ENCODE data around the gene APBA2. TPM values are rescaled to one million over a fixed set of nuclear protein-coding genes. Genes with fewer than 3 reads are reported as not detected.

APBA2 gene
- polyA plus RNA-seq, 1 donor = 3.5 TPM

- Histone ChIP-seq H3K27me3 (ENCODE audit: control insufficient read depth, insufficient read depth, low read length) (no peaks in the 10 kb centered on the region), H3K27ac (ENCODE audit: low read length) (no peak overlapping the region), H3K4me1 (ENCODE audit: control insufficient read depth, insufficient read depth, low read length) (no peaks in the 10 kb centered on the region), H3K9me3 (ENCODE audit: control insufficient read depth, low read depth, low read length) (no peaks in the 10 kb centered on the region), H3K4me3 (ENCODE audit: low read length) (no peak overlapping the region), H3K36me3 (ENCODE audit: control insufficient read depth, insufficient read depth, low read length) (no peaks in the 10 kb centered on the region)
- no peak for DNase-seq
- 93% methylated on average over 2 of the region's 7 CpGs for WGBS (ENCODE audit: insufficient coverage, low lambda C conversion rate)
Observed at GRCh38 chr15:28974142-28974541, 88.4 kb downstream of the APBA2 start.

- H3K36me3 ChIP-seq (ENCODE audit: control insufficient read depth, insufficient read depth, low read length) = no peaks in the 10 kb centered on the region
- no CpG with 5 or more reads among the region's 2 CpGs for WGBS (ENCODE audit: insufficient coverage, low lambda C conversion rate)
- no peaks in the 10 kb centered on the region for H3K27me3 ChIP-seq (ENCODE audit: control insufficient read depth, insufficient read depth, low read length)
- no peak overlapping the region for H3K4me3 ChIP-seq (ENCODE audit: low read length)
- no peak overlapping the region for H3K27ac ChIP-seq (ENCODE audit: low read length)
- DNase-seq = no peak
- no peaks in the 10 kb centered on the region for H3K4me1 ChIP-seq (ENCODE audit: control insufficient read depth, insufficient read depth, low read length)
- H3K9me3 ChIP-seq (ENCODE audit: control insufficient read depth, low read depth, low read length) = no peaks in the 10 kb centered on the region
Observed at GRCh38 chr15:28975766-28976179, 90.0 kb downstream of the APBA2 start.

GRCh38 chr15:28977377-28978010 lies 91.7 kb downstream of the APBA2 start:
- Histone ChIP-seq H3K4me3 (ENCODE audit: low read length) (no peak overlapping the region), H3K27me3 (ENCODE audit: control insufficient read depth, insufficient read depth, low read length) (no peaks in the 10 kb centered on the region), H3K9me3 (ENCODE audit: control insufficient read depth, low read depth, low read length) (no peaks in the 10 kb centered on the region), H3K4me1 (ENCODE audit: control insufficient read depth, insufficient read depth, low read length) (no peaks in the 10 kb centered on the region), H3K27ac (ENCODE audit: low read length) (no peak overlapping the region), H3K36me3 (ENCODE audit: control insufficient read depth, insufficient read depth, low read length) (no peaks in the 10 kb centered on the region)
- no peak for DNase-seq
- WGBS (ENCODE audit: insufficient coverage, low lambda C conversion rate) = no CpG with 5 or more reads among the region's 6 CpGs

- Histone ChIP-seq H3K36me3 (ENCODE audit: control insufficient read depth, insufficient read depth, low read length) (no peaks in the 10 kb centered on the region), H3K9me3 (ENCODE audit: control insufficient read depth, low read depth, low read length) (no peaks in the 10 kb centered on the region)
- no CpG with 5 or more reads among the region's 7 CpGs for WGBS (ENCODE audit: insufficient coverage, low lambda C conversion rate)
Observed at GRCh38 chr15:28978011-28978378, 92.2 kb downstream of the APBA2 start.

GRCh38 chr15:28978661-28979060 lies 92.9 kb downstream of the APBA2 start:
- Histone ChIP-seq H3K4me3 (ENCODE audit: low read length) (no peak overlapping the region), H3K27ac (ENCODE audit: low read length) (no peak overlapping the region), H3K9me3 (ENCODE audit: control insufficient read depth, low read depth, low read length) (no peaks in the 10 kb centered on the region), H3K4me1 (ENCODE audit: control insufficient read depth, insufficient read depth, low read length) (no peaks in the 10 kb centered on the region), H3K27me3 (ENCODE audit: control insufficient read depth, insufficient read depth, low read length) (no peaks in the 10 kb centered on the region), H3K36me3 (ENCODE audit: control insufficient read depth, insufficient read depth, low read length) (no peaks in the 10 kb centered on the region)
- no peak for DNase-seq
- no CpG with 5 or more reads among the region's 3 CpGs for WGBS (ENCODE audit: insufficient coverage, low lambda C conversion rate)

More at GRCh38 chr15:28978011-28978378, 92.2 kb downstream of the APBA2 start:
- DNase-seq = no peak
- no peak overlapping the region for H3K4me3 ChIP-seq (ENCODE audit: low read length)
- no peak overlapping the region for H3K27ac ChIP-seq (ENCODE audit: low read length)
- no peaks in the 10 kb centered on the region for H3K27me3 ChIP-seq (ENCODE audit: control insufficient read depth, insufficient read depth, low read length)
- no peaks in the 10 kb centered on the region for H3K4me1 ChIP-seq (ENCODE audit: control insufficient read depth, insufficient read depth, low read length)

GRCh38 chr15:28979208-28979841 lies 93.6 kb downstream of the APBA2 start:
- Histone ChIP-seq H3K36me3 (ENCODE audit: control insufficient read depth, insufficient read depth, low read length) (no peaks in the 10 kb centered on the region), H3K9me3 (ENCODE audit: control insufficient read depth, low read depth, low read length) (no peaks in the 10 kb centered on the region), H3K27ac (ENCODE audit: low read length) (no peak overlapping the region), H3K4me3 (ENCODE audit: low read length) (no peak overlapping the region), H3K27me3 (ENCODE audit: control insufficient read depth, insufficient read depth, low read length) (no peaks in the 10 kb centered on the region), H3K4me1 (ENCODE audit: control insufficient read depth, insufficient read depth, low read length) (no peaks in the 10 kb centered on the region)
- no CpG with 5 or more reads among the region's 13 CpGs for WGBS (ENCODE audit: insufficient coverage, low lambda C conversion rate)
- no peak for DNase-seq

GRCh38 chr15:28980709-28981350 lies 95.1 kb downstream of the APBA2 start:
- no peak overlapping the region for H3K4me3 ChIP-seq (ENCODE audit: low read length)
- H3K27me3 ChIP-seq (ENCODE audit: control insufficient read depth, insufficient read depth, low read length) = no peaks in the 10 kb centered on the region
- no peaks in the 10 kb centered on the region for H3K4me1 ChIP-seq (ENCODE audit: control insufficient read depth, insufficient read depth, low read length)
- H3K36me3 ChIP-seq (ENCODE audit: control insufficient read depth, insufficient read depth, low read length) = no peaks in the 10 kb centered on the region
- H3K9me3 ChIP-seq (ENCODE audit: control insufficient read depth, low read depth, low read length) = no peaks in the 10 kb centered on the region
- no CpG with 5 or more reads among the region's 3 CpGs for WGBS (ENCODE audit: insufficient coverage, low lambda C conversion rate)
- DNase-seq = no peak
- no peak overlapping the region for H3K27ac ChIP-seq (ENCODE audit: low read length)

- H3K4me1 ChIP-seq (ENCODE audit: control insufficient read depth, insufficient read depth, low read length) = no peaks in the 10 kb centered on the region
- H3K36me3 ChIP-seq (ENCODE audit: control insufficient read depth, insufficient read depth, low read length) = no peaks in the 10 kb centered on the region
- H3K9me3 ChIP-seq (ENCODE audit: control insufficient read depth, low read depth, low read length) = no peaks in the 10 kb centered on the region
- H3K27ac ChIP-seq (ENCODE audit: low read length) = no peak overlapping the region
- H3K4me3 ChIP-seq (ENCODE audit: low read length) = no peak overlapping the region
- DNase-seq = no peak
- no peaks in the 10 kb centered on the region for H3K27me3 ChIP-seq (ENCODE audit: control insufficient read depth, insufficient read depth, low read length)
Observed at GRCh38 chr15:28981351-28981720, 95.6 kb downstream of the APBA2 start.

- no peaks in the 10 kb centered on the region for H3K36me3 ChIP-seq (ENCODE audit: control insufficient read depth, insufficient read depth, low read length)
- H3K4me3 ChIP-seq (ENCODE audit: low read length) = no peak overlapping the region
- no peaks in the 10 kb centered on the region for H3K9me3 ChIP-seq (ENCODE audit: control insufficient read depth, low read depth, low read length)
- H3K27ac ChIP-seq (ENCODE audit: low read length) = no peak overlapping the region
- no peaks in the 10 kb centered on the region for H3K27me3 ChIP-seq (ENCODE audit: control insufficient read depth, insufficient read depth, low read length)
- no peak for DNase-seq
- 100% methylated on average over 1 of the region's 4 CpGs for WGBS (ENCODE audit: insufficient coverage, low lambda C conversion rate)
- no peaks in the 10 kb centered on the region for H3K4me1 ChIP-seq (ENCODE audit: control insufficient read depth, insufficient read depth, low read length)
Observed at GRCh38 chr15:28981921-28982320, 96.1 kb downstream of the APBA2 start.

- H3K4me3 ChIP-seq (ENCODE audit: low read length) = no peak overlapping the region
- no peaks in the 10 kb centered on the region for H3K36me3 ChIP-seq (ENCODE audit: control insufficient read depth, insufficient read depth, low read length)
- no peaks in the 10 kb centered on the region for H3K27me3 ChIP-seq (ENCODE audit: control insufficient read depth, insufficient read depth, low read length)
- no CpG with 5 or more reads among the region's 6 CpGs for WGBS (ENCODE audit: insufficient coverage, low lambda C conversion rate)
- no peak for DNase-seq
- H3K4me1 ChIP-seq (ENCODE audit: control insufficient read depth, insufficient read depth, low read length) = no peaks in the 10 kb centered on the region
- H3K9me3 ChIP-seq (ENCODE audit: control insufficient read depth, low read depth, low read length) = no peaks in the 10 kb centered on the region
- H3K27ac ChIP-seq (ENCODE audit: low read length) = no peak overlapping the region
Observed at GRCh38 chr15:28982886-28983285, 97.1 kb downstream of the APBA2 start.
